H9 (cell line): ENCODE measurements around the gene TMEM248. TPM values are rescaled to one million over a fixed set of nuclear protein-coding genes. Genes with fewer than 3 reads are reported as not detected.
A peak's percentile ranks its signal among the peaks of the same experiment; 100 is the strongest.

ENCODE experiments used
- DNase-seq: peaks from one replicate; pipeline ENCODE4 v3.0.0-alpha.2; 2017
- H2AFZ ChIP-seq: one replicate; pipeline ENCODE4 v1.6.1; 2013; ENCODE audit warnings: mild to moderate bottlenecking, low read length, control low read depth, moderate library complexity
- H2AK5ac ChIP-seq: 2 replicates; pipeline ENCODE4 v1.6.1; 2013; ENCODE audit warnings: low read length, control low read depth, mixed read lengths; ENCODE audit not compliant: insufficient read length
- H2BK120ac ChIP-seq: one replicate; pipeline ENCODE4 v1.6.1; 2013; ENCODE audit warnings: low read depth, mild to moderate bottlenecking, low read length, control low read depth, inconsistent platforms; ENCODE audit not compliant: poor library complexity, severe bottlenecking
- H2BK12ac ChIP-seq: 2 replicates; pipeline ENCODE4 v1.6.1; 2013; ENCODE audit warnings: low read length, control low read depth, mixed read lengths, low read depth; ENCODE audit not compliant: insufficient read length
- H2BK15ac ChIP-seq: 2 replicates; pipeline ENCODE4 v1.6.1; 2013; ENCODE audit warnings: low read depth, low read length, control low read depth
- H2BK20ac ChIP-seq: one replicate; pipeline ENCODE4 v1.6.1; 2013; ENCODE audit warnings: low read depth, mild to moderate bottlenecking, low read length, control low read depth, inconsistent platforms; ENCODE audit not compliant: poor library complexity, severe bottlenecking
- H2BK5ac ChIP-seq: 2 replicates; pipeline ENCODE4 v1.6.1; 2013; ENCODE audit warnings: low read length, control low read depth, mixed read lengths; ENCODE audit not compliant: insufficient read length
- H3K14ac ChIP-seq: 2 replicates; pipeline ENCODE4 v1.6.1; 2013; ENCODE audit warnings: low read length, control low read depth; ENCODE audit not compliant: insufficient read depth
- H3K18ac ChIP-seq: 2 replicates; pipeline ENCODE4 v1.6.1; 2013; ENCODE audit warnings: low read depth, mild to moderate bottlenecking, mixed read lengths, low read length, control low read depth; ENCODE audit not compliant: insufficient read length
- H3K23ac ChIP-seq: 2 replicates; pipeline ENCODE4 v1.6.1; 2013; ENCODE audit warnings: low read length, control low read depth, mixed read lengths, low read depth; ENCODE audit not compliant: insufficient read length
- H3K23me2 ChIP-seq: 2 replicates; pipeline ENCODE4 v1.6.1; 2013; ENCODE audit warnings: low read depth, mild to moderate bottlenecking, mixed read lengths, low read length, control low read depth; ENCODE audit not compliant: insufficient read length, poor library complexity, severe bottlenecking
- H3K27ac ChIP-seq: 2 replicates; pipeline ENCODE4 v1.5.1; 2013; ENCODE audit warnings: low read length, control low read depth, mixed read lengths, low read depth; ENCODE audit not compliant: insufficient read length
- H3K27me3 ChIP-seq: 2 replicates; pipeline ENCODE4 v1.6.1; 2013; ENCODE audit warnings: low read length, control low read depth, inconsistent platforms; ENCODE audit not compliant: insufficient read depth
- H3K4ac ChIP-seq: 2 replicates; pipeline ENCODE4 v1.6.1; 2013; ENCODE audit warnings: low read depth, mild to moderate bottlenecking, control low read depth, inconsistent platforms, low read length, moderate library complexity
- H3K4me1 ChIP-seq: 2 replicates; pipeline ENCODE4 v1.6.1; 2013; ENCODE audit warnings: low read length, control low read depth, inconsistent platforms; ENCODE audit not compliant: insufficient read depth
- H3K4me2 ChIP-seq: 2 replicates; pipeline ENCODE4 v1.6.1; 2013; ENCODE audit warnings: low read length, control low read depth, mixed read lengths; ENCODE audit not compliant: insufficient read length, insufficient read depth
- H3K56ac ChIP-seq: 2 replicates; pipeline ENCODE4 v1.6.1; 2013; ENCODE audit warnings: low read depth, mild to moderate bottlenecking, mixed read lengths, low read length, control low read depth; ENCODE audit not compliant: insufficient read length
- H3K79me1 ChIP-seq: 2 replicates; pipeline ENCODE4 v1.6.1; 2013; ENCODE audit warnings: low read depth, mild to moderate bottlenecking, moderate library complexity, low read length, control low read depth, inconsistent platforms; ENCODE audit not compliant: insufficient read depth, poor library complexity, severe bottlenecking
- H3K79me2 ChIP-seq: 2 replicates; pipeline ENCODE4 v1.6.1; 2013; ENCODE audit warnings: low read length, control low read depth, inconsistent platforms; ENCODE audit not compliant: insufficient read depth
- H3K9ac ChIP-seq: 2 replicates; pipeline ENCODE4 v1.6.1; 2013; ENCODE audit warnings: low read length, control low read depth, mixed read lengths; ENCODE audit not compliant: insufficient read length; ENCODE audit errors: extremely low read depth
- H3K9me3 ChIP-seq: one replicate; pipeline ENCODE4 v1.6.1; 2013; ENCODE audit warnings: low read depth, low read length, inconsistent platforms; ENCODE audit not compliant: control insufficient read depth
- H3T11ph ChIP-seq: one replicate; pipeline ENCODE4 v1.6.1; 2013; ENCODE audit warnings: mild to moderate bottlenecking, low read length, control low read depth, inconsistent platforms
- H4K20me1 ChIP-seq: one replicate; pipeline ENCODE4 v1.6.1; 2013; ENCODE audit not compliant: control insufficient read depth, insufficient read length, insufficient read depth
- H4K5ac ChIP-seq: 2 replicates; pipeline ENCODE4 v1.6.1; 2013; ENCODE audit warnings: low read depth, mild to moderate bottlenecking, mixed read lengths, low read length, control low read depth; ENCODE audit not compliant: insufficient read length
- H4K8ac ChIP-seq: replicated peaks from 2 replicates; pipeline ENCODE4 v1.6.1; 2013; ENCODE audit warnings: low read length, control low read depth, mixed read lengths, low read depth; ENCODE audit not compliant: insufficient read length
- H4K91ac ChIP-seq: 2 replicates; pipeline ENCODE4 v1.6.1; 2013; ENCODE audit warnings: low read depth, mild to moderate bottlenecking, moderate library complexity, mixed read lengths, low read length, control low read depth; ENCODE audit not compliant: insufficient read length
- H3K27ac Mint-ChIP-seq, 3 experiments: 2 replicates in 2 of 3; 3 replicates in 1 of 3; pipeline ENCODE4 v1.8.0; 2020 to 2021; ENCODE audit warnings: mixed read lengths in 3 of 3, mild to moderate bottlenecking in 1 of 3, moderate library complexity in 1 of 3
- H3K27me3 Mint-ChIP-seq: 2 replicates; pipeline ENCODE4 v1.8.0; 2021; ENCODE audit warnings: low read depth, mild to moderate bottlenecking, moderate library complexity, mixed read lengths
- H3K36me3 Mint-ChIP-seq, 3 experiments: 2 replicates in 2 of 3; 3 replicates in 1 of 3; pipeline ENCODE4 v1.8.0; 2020 to 2021; ENCODE audit warnings: low read depth in 3 of 3, mixed read lengths in 3 of 3; ENCODE audit not compliant: insufficient read depth in 1 of 3
- H3K4me1 Mint-ChIP-seq, 2 experiments: 2 replicates each; pipeline ENCODE4 v1.8.0; 2020; ENCODE audit warnings: mixed read lengths in 2 of 2
- H3K4me3 Mint-ChIP-seq, 2 experiments: 2 replicates in 1 of 2; 3 replicates in 1 of 2; pipeline ENCODE4 v1.8.0; 2020 to 2021; ENCODE audit warnings: mild to moderate bottlenecking in 2 of 2, mixed read lengths in 2 of 2, moderate library complexity in 1 of 2
- H3K9me3 Mint-ChIP-seq, 2 experiments: 2 replicates in 1 of 2; 3 replicates in 1 of 2; pipeline ENCODE4 v1.8.0; 2020; ENCODE audit warnings: mild to moderate bottlenecking in 2 of 2, mixed read lengths in 2 of 2, moderate library complexity in 1 of 2
- WGBS: extraction: QIAGEN DNeasy Blood & Tissue Kit; methylation state at CpG from one replicate; pipeline ENCODE4 v1.1.7; 2013; ENCODE audit warnings: missing lambda C conversion rate, low lambda C conversion rate, mixed read lengths; ENCODE audit not compliant: insufficient read length; ENCODE audit errors: extremely low coverage; 5-methylcytosine and 5-hydroxymethylcytosine counted together
- total RNA-seq: library from RNA; stranded (reverse); gene quantifications from 2 replicates; pipeline ENCODE4 v1.2.1, GENCODE V29; 2021
- TF ChIP-seq, protein P1 (sequence below): fragments of 200-600 bp; sonication (generic); conservative IDR thresholded peaks from 3 replicates; pipeline ENCODE4 v1.8.0; 2021; ENCODE audit warnings: antibody characterized with exemption, mild to moderate bottlenecking

The TMEM248 gene
- total RNA-seq, 1 experiment from 2014 or later: 74.2 TPM

DNA sequence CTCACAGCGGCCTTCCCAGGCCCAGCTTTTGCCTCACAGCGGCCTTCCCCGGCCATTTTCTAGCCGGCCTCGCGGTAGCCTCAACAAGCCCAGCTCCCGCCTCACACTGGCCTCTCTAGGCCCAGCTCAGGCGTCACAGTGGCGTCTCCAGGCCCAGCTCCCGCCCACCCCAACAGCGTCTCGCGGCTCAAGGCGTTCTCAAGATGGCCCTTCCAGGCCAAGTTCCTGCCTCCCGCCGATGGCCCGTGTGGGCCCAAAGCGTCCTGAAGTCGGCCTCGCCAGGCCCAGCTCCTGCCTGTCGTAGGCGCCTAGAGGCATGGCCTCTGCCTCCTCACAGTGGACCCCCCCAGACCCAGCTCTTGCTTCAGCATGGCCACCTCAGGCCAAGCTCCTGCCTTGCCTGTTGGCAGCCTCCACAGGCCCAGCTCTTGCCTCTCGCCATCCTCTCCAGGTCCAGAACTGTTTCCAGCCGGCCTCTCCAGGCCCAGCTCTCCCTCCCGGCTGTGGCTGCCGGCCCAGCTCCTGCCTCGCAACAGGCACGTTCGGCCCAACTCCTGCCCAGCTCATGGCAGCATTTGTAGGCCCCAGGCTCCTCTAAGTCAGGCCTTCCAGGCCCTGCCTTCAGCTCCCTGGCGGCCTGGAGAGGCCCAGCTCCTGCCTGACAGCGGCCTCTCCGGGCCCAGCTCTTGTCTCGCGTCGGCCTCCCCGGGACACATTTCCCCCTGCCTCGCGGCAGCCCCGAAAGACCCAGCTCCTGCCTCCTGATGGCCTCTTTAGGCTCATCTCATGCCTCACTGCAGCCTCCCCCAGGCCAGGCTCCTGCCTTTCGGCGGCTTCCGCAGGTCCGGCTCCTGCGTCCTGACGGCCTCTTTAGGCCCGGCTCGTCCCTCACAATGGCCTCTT is 18.8 kb upstream of the TMEM248 start:
- H3K56ac ChIP-seq: no peak overlapping the region
- Mint-ChIP-seq H3K27me3 (no peaks in the 10 kb centered on the region), H3K4me1 (peaks cover 0 to 9% of the 10 kb centered on the region in 2 experiments; a peak in 2 of 4 replicates), H3K36me3 (peaks cover 0 to 16% (median 12%) of the 10 kb centered on the region in 3 experiments; a peak in 4 of 7 replicates), H3K4me3 (no peak overlapping the region), H3K9me3 (no peaks in the 10 kb centered on the region), H3K27ac (peak overlapping the region in 2 of 3 experiments; percentile 69 to 94; a peak in 4 of 7 replicates)
- WGBS: no CpG with 5 or more reads among the region's 47 CpGs
- no peak overlapping the region for H3K4ac ChIP-seq
- no peak overlapping the region for H3T11ph ChIP-seq
- no peaks in the 10 kb centered on the region for H3K4me1 ChIP-seq
- TF ChIP-seq, protein P1, sequence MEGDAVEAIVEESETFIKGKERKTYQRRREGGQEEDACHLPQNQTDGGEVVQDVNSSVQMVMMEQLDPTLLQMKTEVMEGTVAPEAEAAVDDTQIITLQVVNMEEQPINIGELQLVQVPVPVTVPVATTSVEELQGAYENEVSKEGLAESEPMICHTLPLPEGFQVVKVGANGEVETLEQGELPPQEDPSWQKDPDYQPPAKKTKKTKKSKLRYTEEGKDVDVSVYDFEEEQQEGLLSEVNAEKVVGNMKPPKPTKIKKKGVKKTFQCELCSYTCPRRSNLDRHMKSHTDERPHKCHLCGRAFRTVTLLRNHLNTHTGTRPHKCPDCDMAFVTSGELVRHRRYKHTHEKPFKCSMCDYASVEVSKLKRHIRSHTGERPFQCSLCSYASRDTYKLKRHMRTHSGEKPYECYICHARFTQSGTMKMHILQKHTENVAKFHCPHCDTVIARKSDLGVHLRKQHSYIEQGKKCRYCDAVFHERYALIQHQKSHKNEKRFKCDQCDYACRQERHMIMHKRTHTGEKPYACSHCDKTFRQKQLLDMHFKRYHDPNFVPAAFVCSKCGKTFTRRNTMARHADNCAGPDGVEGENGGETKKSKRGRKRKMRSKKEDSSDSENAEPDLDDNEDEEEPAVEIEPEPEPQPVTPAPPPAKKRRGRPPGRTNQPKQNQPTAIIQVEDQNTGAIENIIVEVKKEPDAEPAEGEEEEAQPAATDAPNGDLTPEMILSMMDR: no peak
- H3K79me1 ChIP-seq: no peaks in the 10 kb centered on the region
- no peak overlapping the region for H2BK5ac ChIP-seq
- H3K27me3 ChIP-seq: no peaks in the 10 kb centered on the region
- no peak overlapping the region for H3K9ac ChIP-seq
- no peak overlapping the region for H2BK120ac ChIP-seq
- H3K9me3 ChIP-seq: no peaks in the 10 kb centered on the region
- no peak overlapping the region for H4K91ac ChIP-seq
- no peak overlapping the region for H3K14ac ChIP-seq
- H2AFZ ChIP-seq: no peak overlapping the region
- no peak overlapping the region for H2BK12ac ChIP-seq
- H2BK20ac ChIP-seq: no peak overlapping the region
- H3K27ac ChIP-seq: no peak overlapping the region
- H3K23ac ChIP-seq: no peak overlapping the region
- peak; percentile 33 for DNase-seq
- no peak overlapping the region for H4K5ac ChIP-seq
- no peaks in the 10 kb centered on the region for H3K23me2 ChIP-seq
- no peaks in the 10 kb centered on the region for H3K79me2 ChIP-seq
- no peak overlapping the region for H2BK15ac ChIP-seq
- H4K20me1 ChIP-seq: no peaks in the 10 kb centered on the region
- no peak overlapping the region for H3K4me2 ChIP-seq
- H4K8ac ChIP-seq: no peak overlapping the region
- no peak overlapping the region for H3K18ac ChIP-seq
- H2AK5ac ChIP-seq: no peak overlapping the region
